CD4-positive, alpha-beta T cell treated with Interleukin-10 for 1 hour (primary cell): ENCODE measurements around the gene GJB5.
"Not testable (repeated sequence)": the region's sequence is repeated elsewhere in the genome, so short reads cannot be mapped to it uniquely, and the experiment has no call there.

ENCODE experiments used
- DNase-seq: peaks from one replicate; pipeline ENCODE4 v3.0.0-alpha.2; 2020

Gene GJB5

DNA sequence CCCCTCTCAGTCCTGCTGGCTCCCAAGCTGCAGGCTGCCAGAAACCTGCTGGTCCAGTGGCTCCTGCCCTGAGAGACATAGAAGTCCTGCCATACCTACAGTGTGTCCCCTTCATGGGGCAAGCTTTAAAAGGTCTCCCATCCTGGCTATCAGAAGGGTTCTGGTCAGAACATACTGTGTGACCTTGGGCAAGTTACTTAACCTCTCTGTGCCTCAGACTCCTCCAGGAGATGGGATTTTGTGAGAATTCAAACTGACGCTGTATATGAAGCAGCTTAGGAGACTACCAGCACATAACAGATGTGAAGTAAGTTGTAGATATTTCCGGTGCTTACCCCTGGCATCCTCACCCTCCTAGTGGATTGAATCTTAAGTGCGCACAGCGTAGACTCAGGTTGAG is 8.7 kb upstream of the GJB5 start:
- DNase-seq, result no peak

DNA sequence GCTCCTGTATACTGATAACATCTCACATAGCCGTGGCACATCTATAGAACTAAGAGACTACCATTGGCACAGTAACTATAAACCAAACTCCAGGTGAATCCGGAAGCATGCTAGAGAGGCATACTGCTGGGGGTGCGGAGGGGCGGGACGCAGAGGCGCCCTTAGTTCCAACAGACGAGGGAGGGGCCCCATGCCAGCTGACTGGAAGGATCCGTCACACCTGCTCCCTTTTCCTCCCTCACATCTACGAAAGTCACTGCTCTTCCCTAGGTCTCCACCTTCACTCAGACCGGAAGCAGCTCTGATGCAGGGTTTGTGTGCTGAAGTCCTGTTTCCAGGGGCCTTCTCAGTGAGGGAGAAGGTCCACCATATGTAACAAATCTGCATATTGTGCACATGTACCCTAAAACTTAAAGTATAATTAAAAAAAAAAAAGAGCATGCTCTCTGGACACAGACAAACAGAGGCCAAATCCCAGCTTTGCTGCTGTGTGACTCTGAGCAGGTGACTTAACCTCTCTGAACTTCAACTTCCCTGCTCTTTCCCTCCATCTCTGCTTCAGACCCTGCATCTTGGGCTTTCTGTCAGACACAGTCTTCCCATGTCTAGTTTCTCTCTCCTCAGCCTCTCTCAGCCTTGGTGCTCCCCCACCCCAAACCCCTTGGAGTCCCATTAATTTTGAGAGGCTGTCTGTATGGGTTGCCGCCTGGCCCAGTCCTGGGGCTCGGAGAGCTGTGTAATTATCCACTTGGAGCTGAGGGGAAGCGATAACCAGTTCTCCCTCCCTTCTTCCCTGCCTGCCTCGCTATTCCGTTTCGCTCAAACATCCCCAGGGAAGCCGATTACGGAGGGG is 7.8 kb upstream of the GJB5 start:
- DNase-seq, result no peak

DNA sequence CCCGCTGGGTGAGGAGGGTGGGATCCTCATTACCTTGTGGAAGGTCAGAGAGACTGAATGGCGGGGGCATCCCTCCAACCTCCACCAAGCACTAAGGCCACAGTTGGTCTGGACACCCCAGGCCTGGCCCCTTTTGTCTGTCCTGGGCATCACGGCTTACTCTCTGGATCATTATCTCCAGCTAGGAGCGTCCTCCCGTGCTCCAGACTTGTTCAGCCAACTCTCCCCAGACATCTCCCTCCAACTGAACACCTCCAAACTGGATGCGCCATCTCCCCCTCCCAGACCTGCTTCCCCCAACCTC is 7.3 kb upstream of the GJB5 start:
- no peak for DNase-seq

GRCh38 chr1:34749992-34750391 is 4.9 kb upstream of the GJB5 start:
- no peak for DNase-seq

- no peak for DNase-seq
Observed at GRCh38 chr1:34750610-34751009, 4.2 kb upstream of the GJB5 start.

GRCh38 chr1:34753163-34753562 is 1.7 kb upstream of the GJB5 start:
- no peak for DNase-seq

DNA sequence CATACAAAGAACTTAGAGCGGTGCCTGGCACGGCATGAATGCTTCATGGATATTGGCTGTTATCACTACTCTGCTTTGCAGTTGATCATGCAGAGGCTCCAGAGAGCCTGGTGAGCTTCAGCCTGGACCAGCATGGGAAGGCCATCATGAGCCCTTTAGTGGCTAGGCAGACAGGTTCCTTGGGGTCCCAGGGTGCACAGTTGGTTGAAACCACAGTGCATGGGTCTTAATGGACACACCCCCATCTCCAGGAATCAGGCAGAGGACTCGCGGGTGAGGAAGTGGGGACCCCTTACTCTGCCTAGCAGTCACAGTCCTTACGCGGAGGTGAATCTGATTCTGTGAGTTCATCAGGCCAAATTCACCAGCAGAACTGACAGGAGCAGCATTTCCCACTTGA is 1.1 kb downstream of the GJB5 start:
- DNase-seq, result no peak

- DNase-seq, result no peak
Observed at GRCh38 chr1:34757386-34757785, 2.5 kb downstream of the GJB5 start.

GRCh38 chr1:34758751-34759150 is 3.9 kb downstream of the GJB5 start:
- no peak for DNase-seq

DNA sequence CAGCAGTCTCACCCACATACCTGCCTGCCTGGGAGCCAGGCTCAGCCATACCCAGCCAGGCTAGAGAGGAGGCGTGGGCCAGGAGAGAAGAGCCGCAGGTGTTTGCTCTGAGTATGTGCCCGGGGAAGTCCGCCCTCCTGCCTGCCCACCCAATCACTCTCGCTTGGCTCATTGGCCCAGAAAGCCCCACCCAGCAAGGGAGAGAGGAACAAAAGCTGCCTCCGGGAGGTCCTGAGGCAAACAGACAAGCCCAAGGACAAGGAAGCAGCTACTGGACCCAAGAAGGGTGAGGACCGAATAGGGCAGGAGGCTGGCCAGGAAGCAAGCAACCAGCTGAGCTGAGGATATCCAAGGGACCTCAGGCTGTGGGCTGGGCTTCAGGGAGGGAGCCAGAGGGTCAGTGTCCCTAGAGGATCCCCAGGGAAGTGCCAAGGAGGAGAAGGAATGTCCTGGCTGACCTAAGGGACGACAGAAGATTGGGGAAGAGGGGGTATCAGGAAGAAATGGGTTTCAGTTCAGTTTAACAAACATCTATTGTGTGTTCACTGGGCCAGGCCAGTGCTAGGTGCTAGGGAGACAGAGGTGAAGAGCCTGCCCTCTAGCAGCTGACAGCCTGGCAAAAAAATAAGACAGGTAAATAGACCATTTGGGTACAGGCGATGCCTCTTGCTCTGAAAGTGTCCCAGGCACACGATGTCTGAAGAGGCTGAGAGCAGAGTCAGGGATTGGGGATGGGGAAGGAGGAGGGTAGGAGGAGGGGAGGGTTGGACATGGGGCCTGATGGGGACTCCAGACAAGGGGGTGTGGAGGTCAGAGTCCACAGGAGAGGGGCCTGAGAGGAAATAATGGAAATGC is 4.9 kb downstream of the GJB5 start, which contains the start of gene GJB4:
Gene GJB4, plus strand, starts transcription at position 238 of the 855 bp plus-strand sequence. CDS start 1,515 bp downstream, outside the sequence.
- no peak for DNase-seq

- no peak for DNase-seq
Observed at GRCh38 chr1:34761176-34761761, 6.4 kb downstream of the GJB5 start.

DNA sequence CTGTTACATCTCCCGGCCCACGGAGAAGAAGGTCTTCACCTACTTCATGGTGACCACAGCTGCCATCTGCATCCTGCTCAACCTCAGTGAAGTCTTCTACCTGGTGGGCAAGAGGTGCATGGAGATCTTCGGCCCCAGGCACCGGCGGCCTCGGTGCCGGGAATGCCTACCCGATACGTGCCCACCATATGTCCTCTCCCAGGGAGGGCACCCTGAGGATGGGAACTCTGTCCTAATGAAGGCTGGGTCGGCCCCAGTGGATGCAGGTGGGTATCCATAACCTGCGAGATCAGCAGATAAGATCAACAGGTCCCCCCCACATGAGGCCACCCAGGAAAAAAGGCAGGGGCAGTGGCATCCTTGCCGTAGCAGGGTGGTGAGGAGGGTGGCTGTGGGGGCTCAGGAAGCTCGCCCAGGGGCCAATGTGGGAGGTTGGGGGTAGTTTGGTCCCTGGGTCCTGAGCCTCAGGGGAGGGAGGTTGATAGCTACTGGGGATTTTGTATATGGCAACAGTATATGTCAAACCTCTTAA is 7.0 kb downstream of the GJB5 start:
- no peak for DNase-seq

GRCh38 chr1:34762474-34763141 is 7.8 kb downstream of the GJB5 start:
- no peak for DNase-seq

DNA sequence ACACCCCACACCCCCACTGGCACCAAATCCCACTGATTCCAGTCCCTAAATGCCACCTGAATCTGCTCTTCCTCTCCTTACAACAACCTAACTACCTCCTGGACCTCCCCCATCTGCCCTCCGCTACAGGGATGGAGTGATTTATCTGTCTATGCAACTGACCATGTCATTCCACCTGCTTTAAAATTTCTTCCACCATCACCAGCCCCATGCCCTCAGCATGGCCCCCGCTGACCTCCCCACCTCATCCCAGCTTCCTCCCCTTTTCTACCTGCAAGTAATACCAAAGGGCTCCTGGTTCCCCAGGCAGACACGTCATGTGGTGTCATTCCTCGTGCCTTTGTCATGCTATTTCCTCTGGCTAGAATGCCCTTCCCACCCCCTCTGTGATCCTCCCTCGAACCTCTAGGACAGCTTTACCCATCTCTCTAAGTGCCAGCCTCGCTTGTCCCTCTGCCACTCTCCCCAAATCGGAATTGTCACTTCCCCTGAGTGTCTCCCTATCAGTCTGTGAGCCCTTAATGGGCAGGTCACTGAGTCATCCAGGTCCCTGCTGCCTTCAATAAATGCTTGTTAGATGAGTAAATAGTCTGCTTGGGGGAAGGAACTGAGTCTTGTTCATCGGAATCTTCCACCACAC is 8.4 kb downstream of the GJB5 start:
- no peak for DNase-seq

GRCh38 chr1:34768856-34769255 is 14.0 kb downstream of the GJB5 start:
- DNase-seq, result no peak

GRCh38 chr1:34770891-34771504 is 16.2 kb downstream of the GJB5 start:
- no peak for DNase-seq

- DNase-seq, result no peak
Observed at GRCh38 chr1:34771573-34772371, 16.9 kb downstream of the GJB5 start.

DNA sequence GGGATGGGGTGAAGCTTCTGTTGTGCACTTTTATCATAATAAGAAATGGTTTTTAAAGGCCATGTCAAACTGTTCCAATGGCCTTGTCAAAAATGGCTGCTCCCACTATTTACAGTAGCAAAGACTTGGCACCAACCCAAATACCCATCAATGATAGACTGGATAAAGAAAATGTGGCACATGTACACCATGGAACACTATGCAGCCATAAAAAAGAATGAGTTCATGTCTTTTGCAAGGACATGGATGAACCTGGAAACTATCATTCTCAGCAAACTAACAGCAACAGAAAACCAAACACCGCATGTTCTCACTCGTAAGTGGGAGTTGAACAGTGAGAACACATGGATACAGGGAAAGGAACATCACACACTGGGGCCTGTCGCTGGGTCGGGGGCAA is 18.3 kb downstream of the GJB5 start:
- not testable (repeated sequence) for DNase-seq

GRCh38 chr1:34774957-34775356 is 20.1 kb downstream of the GJB5 start:
- DNase-seq, result no peak

DNA sequence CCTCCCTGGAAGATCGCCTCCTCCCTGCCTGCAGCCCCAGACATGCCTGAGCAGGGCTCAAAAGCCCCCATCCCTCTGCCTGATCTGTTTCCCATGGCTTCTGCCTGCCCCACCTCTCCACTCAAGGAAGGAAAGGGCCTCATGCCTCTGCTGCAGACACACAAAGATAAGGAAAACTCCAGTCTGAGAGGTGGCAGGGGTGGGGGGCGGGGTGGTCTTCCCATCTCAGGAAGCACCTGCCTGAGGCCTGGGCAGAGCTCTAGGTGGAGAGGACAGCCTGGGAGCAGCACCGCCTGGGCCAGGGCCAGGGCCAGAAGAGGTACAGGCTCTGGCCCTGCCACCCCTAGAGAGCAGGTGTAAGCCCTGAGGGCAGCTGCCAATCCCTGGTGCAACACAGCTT is 22.1 kb downstream of the GJB5 start:
- DNase-seq, result no peak
